Endothelial cell (in vitro differentiated cells): ENCODE measurements around the gene PRPF6. TPM values are rescaled to one million over a fixed set of nuclear protein-coding genes. Genes with fewer than 3 reads are reported as not detected.
"Not testable (repeated sequence)": the region's sequence is repeated elsewhere in the genome, so short reads cannot be mapped to it uniquely, and the experiment has no call there.

Source experiments
- DNase-seq: peaks from one replicate; pipeline ENCODE4 v3.0.0; 2021; ENCODE audit warnings: low spot score
- H3K27ac Mint-ChIP-seq: one replicate; pipeline ENCODE4 v1.8.0; 2021; ENCODE audit warnings: mixed read lengths, inconsistent platforms; ENCODE audit not compliant: unreplicated experiment
- H3K27me3 Mint-ChIP-seq: one replicate; pipeline ENCODE4 v1.8.0; 2021; ENCODE audit warnings: mild to moderate bottlenecking, moderate library complexity, mixed read lengths, inconsistent platforms; ENCODE audit not compliant: unreplicated experiment
- H3K36me3 Mint-ChIP-seq: one replicate; pipeline ENCODE4 v1.8.0; 2021; ENCODE audit warnings: mild to moderate bottlenecking, low read depth, mixed read lengths, inconsistent platforms; ENCODE audit not compliant: unreplicated experiment
- H3K4me1 Mint-ChIP-seq: one replicate; pipeline ENCODE4 v1.8.0; 2021; ENCODE audit warnings: mild to moderate bottlenecking, mixed read lengths, inconsistent platforms; ENCODE audit not compliant: unreplicated experiment
- H3K4me3 Mint-ChIP-seq: one replicate; pipeline ENCODE4 v1.8.0; 2021; ENCODE audit warnings: mild to moderate bottlenecking, mixed read lengths, inconsistent platforms; ENCODE audit not compliant: unreplicated experiment
- H3K9me3 Mint-ChIP-seq: one replicate; pipeline ENCODE4 v1.8.0; 2021; ENCODE audit warnings: mixed read lengths, inconsistent platforms; ENCODE audit not compliant: unreplicated experiment
- total RNA-seq: library from RNA; stranded (reverse); fragmentation: NEBNext Ultra II Directional; extraction: Animal tissue kit (Norgen Biotek cat#: 25700); gene quantifications from one replicate; pipeline ENCODE4 v1.2.1, GENCODE V29; 2021; ENCODE audit not compliant: unreplicated experiment
- TF ChIP-seq, protein P1 (sequence below): fragments of 200-600 bp; sonication (generic); IDR thresholded peaks from one replicate; pipeline ENCODE4 v1.5.0; 2021; ENCODE audit warnings: antibody characterized with exemption; ENCODE audit not compliant: unreplicated experiment

Gene PRPF6
- total RNA-seq, 1 donor from 2014 or later = 73.4 TPM

DNA sequence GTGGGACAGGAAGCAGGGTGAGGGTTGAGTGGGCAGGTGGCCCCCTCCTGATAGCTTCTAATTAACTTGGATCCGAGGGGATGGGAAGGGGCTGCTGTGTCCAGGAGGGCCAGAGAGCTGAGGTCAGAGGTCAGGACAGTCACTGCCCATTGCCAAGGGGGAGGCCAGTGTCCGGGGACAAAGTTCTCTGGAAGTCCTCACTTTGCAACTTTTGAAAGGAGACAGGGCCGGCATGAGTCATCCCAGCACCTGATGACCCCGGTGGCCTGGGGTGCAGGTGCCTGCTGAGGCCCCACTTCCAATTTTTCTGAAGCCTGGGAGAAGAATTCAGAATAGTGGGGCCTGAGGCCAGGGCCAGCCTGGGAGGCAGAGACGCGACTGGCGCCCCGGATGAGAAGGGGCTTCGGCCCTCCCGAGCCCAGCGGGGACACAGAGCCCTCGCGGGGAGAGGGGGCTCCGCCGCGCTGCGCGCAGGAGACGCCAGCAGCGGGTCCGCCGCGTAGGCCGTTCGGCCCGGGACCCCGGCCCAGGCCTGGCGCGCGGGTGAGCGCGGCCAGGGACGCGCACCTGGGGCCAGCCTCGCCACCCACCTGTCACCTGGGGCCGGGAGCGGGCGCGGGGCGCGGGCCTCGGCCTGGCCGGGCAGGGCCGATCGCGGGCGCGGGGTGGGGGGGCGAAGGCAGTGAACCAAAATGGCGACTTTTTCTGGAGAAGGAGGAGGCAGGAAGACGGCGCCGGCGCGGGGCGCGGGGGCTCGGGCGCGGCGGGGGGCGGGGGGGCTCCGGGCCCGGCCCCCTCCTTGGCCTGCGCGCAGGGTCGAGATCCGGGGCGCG is 11.8 kb upstream of the PRPF6 start:
- Mint-ChIP-seq H3K27me3 (peaks cover 3% of the 10 kb centered on the region), H3K27ac (no peak overlapping the region), H3K4me1 (peaks cover 17% of the 10 kb centered on the region), H3K4me3 (peak overlapping the region; percentile 90), H3K9me3 (no peaks in the 10 kb centered on the region), H3K36me3 (peaks cover 15% of the 10 kb centered on the region)
- TF ChIP-seq, protein P1, sequence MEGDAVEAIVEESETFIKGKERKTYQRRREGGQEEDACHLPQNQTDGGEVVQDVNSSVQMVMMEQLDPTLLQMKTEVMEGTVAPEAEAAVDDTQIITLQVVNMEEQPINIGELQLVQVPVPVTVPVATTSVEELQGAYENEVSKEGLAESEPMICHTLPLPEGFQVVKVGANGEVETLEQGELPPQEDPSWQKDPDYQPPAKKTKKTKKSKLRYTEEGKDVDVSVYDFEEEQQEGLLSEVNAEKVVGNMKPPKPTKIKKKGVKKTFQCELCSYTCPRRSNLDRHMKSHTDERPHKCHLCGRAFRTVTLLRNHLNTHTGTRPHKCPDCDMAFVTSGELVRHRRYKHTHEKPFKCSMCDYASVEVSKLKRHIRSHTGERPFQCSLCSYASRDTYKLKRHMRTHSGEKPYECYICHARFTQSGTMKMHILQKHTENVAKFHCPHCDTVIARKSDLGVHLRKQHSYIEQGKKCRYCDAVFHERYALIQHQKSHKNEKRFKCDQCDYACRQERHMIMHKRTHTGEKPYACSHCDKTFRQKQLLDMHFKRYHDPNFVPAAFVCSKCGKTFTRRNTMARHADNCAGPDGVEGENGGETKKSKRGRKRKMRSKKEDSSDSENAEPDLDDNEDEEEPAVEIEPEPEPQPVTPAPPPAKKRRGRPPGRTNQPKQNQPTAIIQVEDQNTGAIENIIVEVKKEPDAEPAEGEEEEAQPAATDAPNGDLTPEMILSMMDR = no peak
- peak; percentile 43 for DNase-seq

DNA sequence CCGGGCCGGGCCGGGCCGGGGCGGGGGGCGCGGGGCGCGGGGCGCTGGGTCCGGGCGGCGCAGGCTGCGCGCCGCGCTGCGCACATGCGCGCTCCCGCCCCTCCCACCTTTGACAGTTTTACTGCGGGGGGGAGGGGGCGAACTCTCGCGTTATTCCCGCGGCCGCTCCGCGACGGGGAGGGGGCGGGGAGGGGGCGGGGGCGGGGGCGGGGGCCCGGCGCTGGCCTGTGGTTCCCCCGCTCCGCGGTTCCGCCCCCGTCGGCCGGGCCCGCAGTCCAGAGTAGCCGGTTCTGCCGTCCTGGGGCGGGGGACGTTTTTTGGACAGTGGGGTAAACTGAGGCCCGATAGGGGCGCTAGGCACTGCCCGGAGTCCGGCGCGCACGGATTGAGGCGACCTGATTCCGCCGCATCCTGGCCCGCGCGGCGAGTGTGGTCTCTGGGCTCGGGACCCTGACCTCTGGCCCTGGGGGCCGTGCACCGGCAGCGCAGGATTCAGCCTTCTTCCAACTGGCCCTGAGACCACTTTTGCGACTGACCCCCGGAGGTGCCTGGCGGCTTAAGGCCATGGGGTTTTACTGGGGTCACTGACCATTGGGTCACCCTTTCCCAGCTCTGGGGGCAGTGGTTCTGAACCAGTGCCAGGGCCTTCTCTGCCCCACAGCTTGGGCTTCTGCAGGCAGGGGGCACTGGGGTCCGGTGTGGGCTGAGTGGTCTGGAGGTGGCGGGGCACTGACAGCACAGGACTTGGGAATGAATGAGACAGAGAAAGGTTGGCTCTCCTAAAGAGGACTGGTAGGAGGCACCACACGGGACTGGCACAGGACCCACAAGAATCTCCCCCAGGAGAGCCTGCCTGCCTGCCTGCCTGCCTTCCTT is 10.9 kb upstream of the PRPF6 start, which contains the start of gene ZNF512B:
ZNF512B (minus strand) TSS at position 93 of the 876 bp plus-strand sequence. CDS start 1,980 bp downstream, outside the sequence.
- TF ChIP-seq, protein P1 = no peak
- no peak within 1 kb of the TSS for H3K27ac Mint-ChIP-seq
- peak within 1 kb of the TSS; percentile 90 for H3K4me3 Mint-ChIP-seq
- DNase-seq = peak; percentile 76
- peaks cover 15% of the 10 kb centered on the region for H3K36me3 Mint-ChIP-seq
- no peaks in the 10 kb centered on the region for H3K9me3 Mint-ChIP-seq
- peaks cover 17% of the 10 kb centered on the region for H3K4me1 Mint-ChIP-seq
- H3K27me3 Mint-ChIP-seq = peaks cover 3% of the 10 kb centered on the region

DNA sequence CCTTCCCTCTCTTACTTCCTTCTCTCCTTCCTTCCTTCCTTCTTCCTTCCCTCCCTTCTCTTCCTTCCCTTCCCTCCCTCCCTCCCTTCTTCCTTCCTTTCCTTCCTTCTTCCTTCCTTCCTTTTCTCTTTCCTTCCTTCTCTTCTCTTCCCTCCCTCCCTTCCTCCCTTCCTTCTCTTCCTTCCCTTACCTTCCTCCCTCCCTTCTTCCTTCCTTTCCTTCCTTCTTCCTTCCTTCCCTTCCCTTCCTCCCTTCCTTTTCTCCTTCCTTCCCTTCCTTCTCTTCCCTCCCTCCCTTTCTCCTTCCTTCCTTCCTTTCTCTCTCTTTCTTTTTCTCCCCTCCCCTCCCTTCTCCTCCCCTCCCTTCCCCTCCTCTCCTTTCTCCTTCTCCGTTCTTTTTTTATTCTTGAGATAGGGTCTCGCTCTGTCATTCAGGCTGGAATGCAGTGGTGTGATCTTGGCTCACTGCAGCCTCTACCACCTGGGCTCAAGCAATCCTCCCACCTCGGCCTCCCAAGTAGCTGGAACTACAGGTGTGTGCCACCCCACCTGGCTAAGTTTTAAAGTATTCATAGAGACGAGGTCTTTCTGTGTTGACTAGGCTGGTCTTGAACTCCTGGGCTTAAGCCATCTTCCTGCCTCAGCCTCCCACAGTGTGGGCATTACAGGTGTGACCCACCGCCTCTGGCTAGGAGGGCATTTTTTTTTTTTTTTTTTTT is 10.1 kb upstream of the PRPF6 start:
- H3K36me3 Mint-ChIP-seq = peaks cover 15% of the 10 kb centered on the region
- TF ChIP-seq, protein P1 = no peak
- no peaks in the 10 kb centered on the region for H3K9me3 Mint-ChIP-seq
- no peak for DNase-seq
- H3K4me3 Mint-ChIP-seq = peak overlapping the region; percentile 67
- no peak overlapping the region for H3K27ac Mint-ChIP-seq
- peaks cover 17% of the 10 kb centered on the region for H3K4me1 Mint-ChIP-seq
- peaks cover 3% of the 10 kb centered on the region for H3K27me3 Mint-ChIP-seq

DNA sequence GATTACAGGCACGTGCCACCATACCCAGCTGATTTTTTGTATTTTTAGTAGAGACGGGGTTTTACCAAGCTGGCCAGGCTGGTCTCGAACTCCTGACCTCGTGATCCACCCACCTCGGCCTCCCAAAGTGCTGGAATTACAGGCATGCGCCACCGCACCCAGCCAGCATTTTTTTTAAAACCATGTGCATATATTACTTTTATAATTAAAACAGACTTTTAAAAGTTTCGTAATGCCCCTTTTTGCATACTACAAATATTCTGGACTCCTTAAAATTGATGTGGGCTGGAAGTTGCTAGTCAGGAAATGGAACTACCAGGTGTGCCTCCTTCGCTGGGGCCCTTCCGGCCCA is 9.0 kb upstream of the PRPF6 start:
- not testable (repeated sequence) for H3K27ac Mint-ChIP-seq, H3K4me3 Mint-ChIP-seq, H3K9me3 Mint-ChIP-seq, DNase-seq, H3K27me3 Mint-ChIP-seq
- Mint-ChIP-seq H3K36me3 (peaks cover 10% of the 10 kb centered on the region), H3K4me1 (peaks cover 17% of the 10 kb centered on the region)
